HepG2 (cell line): ENCODE measurements around the gene OLFM2. TPM values are rescaled to one million over a fixed set of nuclear protein-coding genes. Genes with fewer than 3 reads are reported as not detected.
A peak's percentile ranks its signal among the peaks of the same experiment; 100 is the strongest.

ENCODE experiments used
- BRCA1 ChIP-seq: sonication (generic); formaldehyde crosslinking; IDR thresholded peaks from 2 replicates; pipeline ENCODE4 v1.4.0; 2020; ENCODE audit warnings: missing genetic modification reagents
- BRD4 ChIP-seq: sonication (generic); formaldehyde crosslinking; IDR thresholded peaks from 2 replicates; pipeline ENCODE4 v1.4.0; 2020; ENCODE audit warnings: missing genetic modification reagents
- CCAR2 ChIP-seq: fragments of 200-400 bp; formaldehyde crosslinking; optimal IDR thresholded peaks from 2 replicates; pipeline ENCODE3; 2018; ENCODE audit warnings: low read depth, mild to moderate bottlenecking, low read length, moderate library complexity
- DNMT3B ChIP-seq: conservative IDR thresholded peaks from 2 replicates; pipeline ENCODE4 v1.6.1; 2016; ENCODE audit warnings: missing biosample characterization, control low read depth
- DZIP1 ChIP-seq: sonication (generic); formaldehyde crosslinking; IDR thresholded peaks from 2 replicates; pipeline ENCODE4 v1.5.0; 2020; ENCODE audit warnings: mild to moderate bottlenecking, missing genetic modification reagents
- FOXO4 ChIP-seq: sonication (generic); formaldehyde crosslinking; conservative IDR thresholded peaks from 2 replicates; pipeline ENCODE4 v1.8.1; 2023; ENCODE audit warnings: missing genetic modification reagents
- HMGA1 ChIP-seq: sonication (generic); formaldehyde crosslinking; conservative IDR thresholded peaks from 2 replicates; pipeline ENCODE4 v1.4.0; 2020; ENCODE audit warnings: missing genetic modification reagents
- KAT2B ChIP-seq: fragments of 150-350 bp; IDR thresholded peaks from 2 replicates; pipeline ENCODE4 v1.6.1; 2014; ENCODE audit warnings: low read depth, low read length, borderline replicate concordance
- KDM5A ChIP-seq: fragments of 200-600 bp; sonication (generic); IDR thresholded peaks from 2 replicates; pipeline ENCODE4 v1.7.0; 2018; ENCODE audit warnings: antibody characterized with exemption, mild to moderate bottlenecking, low read length, borderline replicate concordance
- MYPOP ChIP-seq: sonication (generic); formaldehyde crosslinking; IDR thresholded peaks from 2 replicates; pipeline ENCODE4 v1.8.1; 2023; ENCODE audit warnings: mild to moderate bottlenecking, moderate library complexity, missing genetic modification reagents
- PBX2 ChIP-seq: IDR thresholded peaks from 2 replicates; pipeline ENCODE4 v1.6.1; 2016; ENCODE audit warnings: control low read depth
- RNF2 ChIP-seq: fragments of 450-650 bp; conservative IDR thresholded peaks from 2 replicates; pipeline ENCODE4 v1.6.1; 2016; ENCODE audit warnings: low read depth
- SMAD1 ChIP-seq: sonication (generic); formaldehyde crosslinking; IDR thresholded peaks from 2 replicates; pipeline ENCODE4 v1.4.0; 2020; ENCODE audit warnings: missing genetic modification reagents, low read depth, mild to moderate bottlenecking, borderline replicate concordance
- SOX6 ChIP-seq, 2 experiments: fragments of 450-650 bp in 1 of 2; sonication (generic) in 1 of 2; formaldehyde crosslinking in 1 of 2; IDR thresholded peaks; 2 replicates each; pipeline versions ENCODE4 v1.4.0 to v1.6.1; 2017 to 2020; ENCODE audit warnings: antibody characterized with exemption in 1 of 2, mild to moderate bottlenecking in 1 of 2, missing genetic modification reagents in 1 of 2
- TBL1XR1 ChIP-seq: fragments of 150-350 bp; IDR thresholded peaks from 2 replicates; pipeline ENCODE4 v1.6.1; 2014; ENCODE audit warnings: borderline replicate concordance, low read length; ENCODE audit not compliant: partially characterized antibody
- ZFP62 ChIP-seq: sonication (generic); formaldehyde crosslinking; IDR thresholded peaks from 2 replicates; pipeline ENCODE4 v1.4.0; 2020; ENCODE audit warnings: missing genetic modification reagents
- ZNF260 ChIP-seq: sonication (generic); formaldehyde crosslinking; IDR thresholded peaks from 2 replicates; pipeline ENCODE4 v1.4.0; 2020; ENCODE audit warnings: missing genetic modification reagents, low read depth, mild to moderate bottlenecking, borderline replicate concordance
- ZNF337 ChIP-seq: sonication (generic); formaldehyde crosslinking; IDR thresholded peaks from 2 replicates; pipeline ENCODE4 v1.5.1; 2020; ENCODE audit warnings: missing genetic modification reagents, low read depth, mild to moderate bottlenecking, borderline replicate concordance
- ZNF451 ChIP-seq: sonication (generic); formaldehyde crosslinking; IDR thresholded peaks from 2 replicates; pipeline ENCODE4 v1.5.0; 2020; ENCODE audit warnings: mild to moderate bottlenecking, missing genetic modification reagents
- ZNF549 ChIP-seq: sonication (generic); formaldehyde crosslinking; IDR thresholded peaks from 2 replicates; pipeline ENCODE4 v1.5.0; 2020; ENCODE audit warnings: missing genetic modification reagents
- ZNF674 ChIP-seq: sonication (generic); formaldehyde crosslinking; IDR thresholded peaks from 2 replicates; pipeline ENCODE4 v1.5.0; 2020; ENCODE audit warnings: low read depth, mild to moderate bottlenecking, missing genetic modification reagents
- ZNF782 ChIP-seq: sonication (generic); formaldehyde crosslinking; IDR thresholded peaks from 2 replicates; pipeline ENCODE4 v1.4.0; 2020; ENCODE audit warnings: missing genetic modification reagents, mild to moderate bottlenecking, borderline replicate concordance
- ZNF883 ChIP-seq: sonication (generic); formaldehyde crosslinking; IDR thresholded peaks from 2 replicates; pipeline ENCODE4 v1.5.1; 2020; ENCODE audit warnings: mild to moderate bottlenecking, missing genetic modification reagents; ENCODE audit errors: not compliant biosample characterization
- ZSCAN25 ChIP-seq: sonication (generic); formaldehyde crosslinking; IDR thresholded peaks from 2 replicates; pipeline ENCODE4 v1.8.0; 2022; ENCODE audit warnings: mild to moderate bottlenecking, missing genetic modification reagents
- polyA plus RNA-seq, 8 experiments: library from polyadenylated mRNA; depleted of rRNA in 3 of 8; stranded (reverse) in 7 of 8; unstranded in 1 of 8; fragments of >200 nt; fragmentation: Illumina TruSeq in 4 of 8; extraction: Trizol in 4 of 8; gene quantifications; 2 replicates each; pipeline versions ENCODE4 v1.2.1 to v1.2.3, GENCODE V29; 2011 to 2016; ENCODE audit warnings: low read depth in 4 of 8, missing spikeins in 1 of 8, mixed read lengths in 1 of 8; ENCODE audit not compliant: insufficient read depth in 1 of 8
- total RNA-seq, 5 experiments: library from RNA; depleted of rRNA; stranded (reverse); fragments of >200 nt; fragmentation: Illumina TruSeq; extraction: Trizol; gene quantifications; 2 replicates each; pipeline ENCODE4 v1.2.3, GENCODE V29; 2016; ENCODE audit warnings: low read depth in 1 of 5

The OLFM2 gene
- total and polyA plus RNA-seq, 2 of the 13 experiments (the other 11 are each of a cell fraction or from before 2014, with no cell fraction given) = 0.20 to 0.51 TPM

- TF ChIP-seq ZNF782 (CRISPR knock-in tag) (0 out of 2 replicates have a peak, but pooled peaks have one; percentile 8), CCAR2 (no peak), KDM5A (peak; percentile 61; the same call in 1 of the 2 replicates), ZNF549 (CRISPR knock-in tag) (no peak), PBX2 (peak; percentile 38; the same call in 1 of the 2 replicates), SOX6 (IDR thresholded peaks at IDR 0.05) (no peak), SOX6 (CRISPR knock-in tag; IDR thresholded peaks at IDR 0.05) (no peak), MYPOP (CRISPR knock-in tag) (peak; percentile 87; the same call in 1 of the 2 replicates), SMAD1 (CRISPR knock-in tag) (no peak), DNMT3B (CRISPR knock-in tag) (no peak), KAT2B (no peak), FOXO4 (CRISPR knock-in tag) (no peak), ZNF260 (CRISPR knock-in tag) (no peak), HMGA1 (no peak), ZNF337 (peak; percentile 58; the same call in 1 of the 2 replicates), DZIP1 (no peak), ZNF451 (CRISPR knock-in tag) (no peak; the same call in 1 of the 2 replicates), ZNF674 (CRISPR knock-in tag) (no peak), RNF2 (no peak), ZSCAN25 (0 out of 2 replicates have a peak, but pooled peaks have one; percentile 17), ZNF883 (CRISPR knock-in tag) (peak; percentile 86), TBL1XR1 (no peak), BRCA1 (CRISPR knock-in tag) (no peak), ZFP62 (no peak), BRD4 (no peak)
Measured at GRCh38 chr19:9834726-9835506, 101.4 kb downstream of the OLFM2 start, which contains the start of gene PIN1 (continued).
